Measurements from ENCODE around the gene DGCR8. TPM values are rescaled to one million over a fixed set of nuclear protein-coding genes. Genes with fewer than 3 reads are reported as not detected.

The DGCR8 gene
- total RNA-seq, 1 donor from 2014 or later: 18.0 TPM

DNA sequence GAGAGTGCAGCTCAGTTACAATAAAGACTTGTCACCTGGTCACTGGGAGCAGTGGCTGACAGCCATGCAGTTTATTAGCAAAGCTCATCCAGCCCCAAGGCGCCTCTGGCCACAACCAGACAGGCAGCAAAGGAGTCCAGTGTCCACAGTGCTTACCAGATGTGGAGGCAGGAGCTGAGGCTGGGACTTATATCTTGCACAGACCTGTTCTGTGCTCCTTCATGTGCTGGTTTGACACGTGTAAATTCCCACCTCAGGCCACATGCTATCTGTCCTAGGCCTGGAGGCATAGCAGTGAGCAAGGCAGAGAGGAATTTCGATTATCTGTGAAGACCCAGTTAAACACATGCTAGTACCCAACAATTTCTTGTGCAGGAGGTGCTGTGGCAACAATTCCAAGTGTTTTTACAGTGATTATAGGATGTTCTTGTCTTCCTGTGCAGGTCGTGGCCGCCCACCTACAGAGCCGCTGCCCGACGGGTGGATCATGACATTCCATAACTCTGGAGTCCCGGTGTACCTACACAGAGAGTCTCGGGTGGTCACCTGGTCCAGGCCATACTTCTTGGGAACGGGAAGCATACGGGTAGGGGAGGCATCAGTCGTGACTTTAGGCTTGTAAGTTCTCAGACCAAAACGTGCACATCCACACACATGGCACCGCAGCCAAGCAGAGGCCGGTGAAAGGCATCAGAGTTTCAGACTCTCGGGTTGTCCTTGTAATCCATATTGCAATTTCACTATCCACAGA is 9.4 kb downstream of the DGCR8 start:
- TF ChIP-seq, protein P1, sequence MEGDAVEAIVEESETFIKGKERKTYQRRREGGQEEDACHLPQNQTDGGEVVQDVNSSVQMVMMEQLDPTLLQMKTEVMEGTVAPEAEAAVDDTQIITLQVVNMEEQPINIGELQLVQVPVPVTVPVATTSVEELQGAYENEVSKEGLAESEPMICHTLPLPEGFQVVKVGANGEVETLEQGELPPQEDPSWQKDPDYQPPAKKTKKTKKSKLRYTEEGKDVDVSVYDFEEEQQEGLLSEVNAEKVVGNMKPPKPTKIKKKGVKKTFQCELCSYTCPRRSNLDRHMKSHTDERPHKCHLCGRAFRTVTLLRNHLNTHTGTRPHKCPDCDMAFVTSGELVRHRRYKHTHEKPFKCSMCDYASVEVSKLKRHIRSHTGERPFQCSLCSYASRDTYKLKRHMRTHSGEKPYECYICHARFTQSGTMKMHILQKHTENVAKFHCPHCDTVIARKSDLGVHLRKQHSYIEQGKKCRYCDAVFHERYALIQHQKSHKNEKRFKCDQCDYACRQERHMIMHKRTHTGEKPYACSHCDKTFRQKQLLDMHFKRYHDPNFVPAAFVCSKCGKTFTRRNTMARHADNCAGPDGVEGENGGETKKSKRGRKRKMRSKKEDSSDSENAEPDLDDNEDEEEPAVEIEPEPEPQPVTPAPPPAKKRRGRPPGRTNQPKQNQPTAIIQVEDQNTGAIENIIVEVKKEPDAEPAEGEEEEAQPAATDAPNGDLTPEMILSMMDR (IDR thresholded peaks at IDR 0.05): no peak
- H3K27ac ChIP-seq: no peak overlapping the region
- DNase-seq (ENCODE audit: low spot score in 2 of 2): no peak
- peaks cover 0 to 5% of the 10 kb centered on the region in 2 donors for H3K4me1 ChIP-seq
- H3K36me3 ChIP-seq: peaks cover 76 to 88% of the 10 kb centered on the region in 2 donors
- no peaks in the 10 kb centered on the region for H3K9me3 ChIP-seq
- no peak overlapping the region for H3K4me3 ChIP-seq
- intact Hi-C loops (cut with DNase I): no loop called here
- no peaks in the 10 kb centered on the region for H3K27me3 ChIP-seq

DNA sequence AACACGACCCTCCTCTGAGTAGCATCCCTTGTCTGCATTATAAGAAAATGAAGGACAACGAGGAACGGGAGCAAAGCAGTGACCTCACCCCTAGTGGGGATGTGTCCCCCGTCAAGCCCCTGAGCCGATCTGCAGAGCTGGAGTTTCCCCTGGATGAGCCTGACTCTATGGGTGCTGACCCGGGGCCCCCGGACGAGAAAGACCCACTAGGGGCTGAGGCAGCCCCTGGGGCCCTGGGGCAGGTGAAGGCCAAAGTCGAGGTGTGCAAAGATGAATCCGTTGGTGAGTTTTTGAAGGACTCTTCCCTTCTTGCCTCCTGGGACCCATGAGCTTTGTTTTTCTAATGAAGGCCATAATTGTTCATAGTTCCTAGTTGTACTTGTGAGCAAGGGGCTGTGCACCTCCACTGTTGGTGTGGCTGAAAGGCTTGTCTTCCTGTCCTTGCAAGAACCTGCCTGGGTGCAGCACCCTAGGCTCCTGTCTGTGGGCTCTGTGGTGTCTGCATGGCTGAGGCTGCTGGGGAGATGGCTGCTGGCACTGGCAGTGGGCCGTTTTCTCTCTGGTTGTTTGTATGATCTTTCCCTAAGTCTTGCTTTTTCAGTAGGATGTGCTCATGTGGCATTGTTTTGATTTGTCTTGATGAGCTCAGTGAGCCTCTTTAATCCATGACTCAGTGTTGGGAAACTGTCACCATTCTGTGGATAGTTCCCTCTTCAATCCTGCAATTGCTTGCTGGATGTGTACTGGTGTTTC is 10.1 kb downstream of the DGCR8 start:
- DNase-seq (ENCODE audit: low spot score in 2 of 2): no peak
- H3K27ac ChIP-seq: no peak overlapping the region
- intact Hi-C loops (cut with DNase I): no loop called here
- H3K4me1 ChIP-seq: peaks cover 0 to 3% of the 10 kb centered on the region in 2 donors
- H3K36me3 ChIP-seq: peaks cover 83 to 95% of the 10 kb centered on the region in 2 donors
- H3K9me3 ChIP-seq: no peaks in the 10 kb centered on the region
- H3K4me3 ChIP-seq: no peak overlapping the region
- H3K27me3 ChIP-seq: no peaks in the 10 kb centered on the region
- TF ChIP-seq, protein P1 (IDR thresholded peaks at IDR 0.05): no peak

DNA sequence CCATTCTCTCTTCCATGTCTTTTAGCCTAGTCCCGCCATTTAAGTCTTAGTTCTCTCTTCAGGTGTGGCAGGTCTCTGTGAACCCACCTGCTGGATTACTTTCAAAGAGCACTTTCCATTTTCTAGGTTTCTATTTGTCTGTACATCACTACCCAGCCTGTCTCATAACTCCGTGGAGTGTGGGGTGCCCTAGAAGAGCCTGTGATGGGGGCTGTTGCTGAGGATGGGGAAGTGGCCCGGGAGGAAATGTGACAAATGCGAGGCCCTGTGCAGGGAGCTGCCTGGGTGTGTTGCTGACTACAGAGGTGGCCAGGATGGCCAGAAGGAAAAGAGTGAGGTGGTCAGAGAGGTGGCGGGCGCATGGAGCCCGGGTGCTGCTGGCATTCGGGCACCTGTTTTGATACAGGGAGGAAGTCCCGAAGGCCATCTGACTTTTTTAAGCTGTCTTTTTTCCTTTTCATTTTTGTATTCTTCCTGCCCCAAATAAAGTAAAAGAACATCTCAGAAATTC is 10.7 kb downstream of the DGCR8 start:
- Histone ChIP-seq H3K27me3 (no peaks in the 10 kb centered on the region), H3K27ac (no peak overlapping the region), H3K9me3 (no peaks in the 10 kb centered on the region), H3K4me3 (no peak overlapping the region), H3K36me3 (peaks cover 85 to 100% of the 10 kb centered on the region in 2 donors), H3K4me1 (peaks cover 0 to 3% of the 10 kb centered on the region in 2 donors)
- TF ChIP-seq, protein P1 (IDR thresholded peaks at IDR 0.05): no peak
- intact Hi-C loops (cut with DNase I): no loop called here
- no peak for DNase-seq (ENCODE audit: low spot score in 2 of 2)

DNA sequence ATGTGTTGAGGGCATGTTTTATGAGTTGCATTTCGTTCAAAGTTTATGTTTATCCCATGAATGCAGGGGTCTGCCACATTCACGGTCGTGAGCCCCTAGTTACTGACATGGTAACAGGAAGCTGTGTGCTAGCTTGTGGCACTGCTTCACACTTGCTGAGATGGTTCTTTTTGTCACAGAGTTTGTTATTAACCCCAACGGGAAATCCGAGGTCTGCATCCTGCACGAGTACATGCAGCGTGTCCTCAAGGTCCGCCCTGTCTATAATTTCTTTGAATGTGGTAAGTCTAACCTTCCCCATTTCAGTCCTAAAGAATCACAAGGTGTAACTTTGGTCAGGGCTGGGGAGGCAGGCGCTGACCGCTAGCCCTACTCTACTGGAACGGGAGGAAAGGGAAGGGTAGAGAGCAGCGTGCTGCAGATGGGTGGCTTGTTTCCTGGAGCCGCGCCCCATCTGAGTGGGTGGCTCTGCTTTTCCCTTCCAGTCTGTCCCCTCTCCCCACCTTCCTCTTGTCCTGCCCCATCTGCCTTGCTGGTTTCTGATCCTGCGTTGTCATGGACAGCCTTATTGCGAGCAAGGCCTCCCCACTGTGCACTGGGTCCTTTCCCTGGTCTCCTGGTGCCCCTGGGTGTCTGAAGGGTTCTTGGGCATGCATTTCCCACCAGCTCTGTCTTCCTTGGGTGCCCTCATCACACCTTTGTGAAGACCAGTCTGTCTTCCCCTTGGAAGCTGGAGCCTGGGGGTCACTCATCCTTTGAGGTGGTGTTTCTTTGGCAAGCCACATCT is 11.8 kb downstream of the DGCR8 start:
- intact Hi-C loops (cut with DNase I): no loop called here
- Histone ChIP-seq H3K4me1 (peaks cover 0 to 3% of the 10 kb centered on the region in 2 donors), H3K36me3 (peaks cover 76 to 100% of the 10 kb centered on the region in 2 donors), H3K4me3 (no peak overlapping the region), H3K27ac (no peak overlapping the region), H3K27me3 (no peaks in the 10 kb centered on the region), H3K9me3 (no peaks in the 10 kb centered on the region)
- TF ChIP-seq, protein P1 (IDR thresholded peaks at IDR 0.05): no peak
- no peak for DNase-seq (ENCODE audit: low spot score in 2 of 2)

DNA sequence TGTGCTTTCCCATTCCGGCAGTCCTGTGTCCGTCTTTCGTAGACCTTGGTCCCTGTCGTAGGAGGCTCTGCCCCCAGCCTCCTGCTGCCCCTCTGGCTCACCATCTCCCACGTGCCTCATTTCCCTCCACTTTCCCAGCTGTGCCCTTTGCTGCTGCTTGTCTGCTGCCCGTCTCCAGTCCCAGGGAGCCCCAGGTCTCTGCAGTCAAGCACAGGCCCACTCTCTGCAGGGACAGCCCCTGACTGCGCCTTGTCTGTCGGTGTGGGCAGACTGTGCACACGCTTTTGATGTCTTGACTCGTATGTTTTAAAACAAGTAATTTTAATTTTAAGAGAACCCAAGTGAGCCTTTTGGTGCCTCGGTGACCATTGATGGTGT is 12.4 kb downstream of the DGCR8 start:
- intact Hi-C loops (cut with DNase I): no loop called here
- peaks cover 73 to 100% of the 10 kb centered on the region in 2 donors for H3K36me3 ChIP-seq
- no peak overlapping the region for H3K27ac ChIP-seq
- no peak overlapping the region for H3K4me3 ChIP-seq
- no peaks in the 10 kb centered on the region for H3K9me3 ChIP-seq
- no peak for DNase-seq (ENCODE audit: low spot score in 2 of 2)
- TF ChIP-seq, protein P1 (IDR thresholded peaks at IDR 0.05): no peak
- no peaks in the 10 kb centered on the region for H3K27me3 ChIP-seq
- H3K4me1 ChIP-seq: peaks cover 0 to 3% of the 10 kb centered on the region in 2 donors
